Vagina (tissue), 2 donors: Measurements from ENCODE around the gene SYNDIG1L. TPM values are rescaled to one million over a fixed set of nuclear protein-coding genes. Genes with fewer than 3 reads are reported as not detected.

Experiments used
- DNase-seq, 2 donors: peaks; one replicate each; pipeline ENCODE4 v3.0.0-alpha.2; 2017; ENCODE audit errors: extremely low spot score in 2 of 2
- H3K27ac ChIP-seq: fragments of 200-600 bp; sonication (generic); one replicate; pipeline ENCODE4 v1.5.1; 2019
- H3K27me3 ChIP-seq: fragments of 200-600 bp; sonication (generic); one replicate; pipeline ENCODE4 v1.5.1; 2019
- H3K36me3 ChIP-seq, 2 donors: fragments of 200-600 bp; sonication (generic); one replicate each; pipeline ENCODE4 v1.5.1; 2017 to 2019
- H3K4me1 ChIP-seq: fragments of 200-600 bp; sonication (generic); one replicate; pipeline ENCODE4 v1.5.1; 2019
- H3K4me3 ChIP-seq, 2 donors: fragments of 200-600 bp; sonication (generic); 1 replicate in 1 of 2; 2 replicates in 1 of 2; pipeline ENCODE4 v1.5.1; 2016 to 2019
- H3K9me3 ChIP-seq: fragments of 200-600 bp; sonication (generic); one replicate; pipeline ENCODE4 v1.5.1; 2019
- POLR2A ChIP-seq, 2 donors: fragments of 450-650 bp; IDR thresholded peaks; one replicate each; pipeline ENCODE4 v1.6.1; 2017; ENCODE audit warnings: antibody characterized with exemption in 2 of 2, mild to moderate bottlenecking in 2 of 2, moderate library complexity in 2 of 2
- POLR2AphosphoS5 ChIP-seq, 2 donors: sonication (generic); formaldehyde crosslinking; IDR thresholded peaks; one replicate each; pipeline ENCODE4 v1.9.0; 2017; ENCODE audit warnings: antibody characterized with exemption in 2 of 2, mild to moderate bottlenecking in 2 of 2, low read depth in 1 of 2; ENCODE audit not compliant: insufficient read depth in 1 of 2
- intact Hi-C: fragments of 100-400 bp; cut with DNase I; formaldehyde crosslinking; loops from one replicate; pipeline ENCODE4 v1.15.1; 2023
- total RNA-seq: library from RNA; depleted of rRNA; stranded (reverse); fragments of >200 nt; gene quantifications from one replicate; pipeline ENCODE4 v1.2.3, GENCODE V29; 2016
- TF ChIP-seq, protein P1 (sequence below), 3 experiments: fragments of 450-650 bp in 2 of 3; fragments of 200-600 bp in 1 of 3; sonication (generic) in 1 of 3; IDR thresholded peaks; one replicate each; pipeline ENCODE4 v1.5.1; 2017 to 2019; ENCODE audit warnings: antibody characterized with exemption in 3 of 3, mild to moderate bottlenecking in 2 of 3, moderate library complexity in 2 of 3

The SYNDIG1L gene
- total RNA-seq, 1 donor from 2014 or later = not detected

DNA sequence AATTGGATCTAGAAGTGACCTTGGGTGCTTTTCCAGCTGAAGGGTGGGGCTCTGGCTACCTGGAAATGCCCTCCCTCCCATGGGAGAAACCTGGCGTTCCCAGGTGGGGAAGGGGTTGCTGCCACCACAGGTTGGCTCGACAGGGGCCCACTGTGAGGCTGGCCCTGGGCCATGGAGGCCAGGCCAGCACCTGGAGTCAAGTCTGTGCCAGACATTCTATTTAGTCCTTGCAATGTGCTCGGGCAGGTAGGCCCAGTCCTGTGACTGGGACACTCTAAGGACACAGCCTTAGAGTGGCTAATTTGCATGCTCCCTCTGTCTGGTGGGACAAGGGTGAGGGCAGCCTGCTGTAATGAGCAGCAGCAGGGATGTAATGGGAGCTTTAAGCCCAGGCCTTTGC is 65.8 kb downstream of the SYNDIG1L start:
- DNase-seq = no peak
- Histone ChIP-seq H3K36me3 (no peaks in the 10 kb centered on the region), H3K9me3 (no peaks in the 10 kb centered on the region), H3K4me3 (no peak overlapping the region), H3K4me1 (no peaks in the 10 kb centered on the region), H3K27ac (no peak overlapping the region), H3K27me3 (no peaks in the 10 kb centered on the region)
- TF ChIP-seq POLR2A (IDR thresholded peaks at IDR 0.05) (no peak), POLR2AphosphoS5 (IDR thresholded peaks at IDR 0.05; ENCODE audit: insufficient read depth in 1 of 2, low read depth in 1 of 2) (no peak)
- TF ChIP-seq, protein P1, sequence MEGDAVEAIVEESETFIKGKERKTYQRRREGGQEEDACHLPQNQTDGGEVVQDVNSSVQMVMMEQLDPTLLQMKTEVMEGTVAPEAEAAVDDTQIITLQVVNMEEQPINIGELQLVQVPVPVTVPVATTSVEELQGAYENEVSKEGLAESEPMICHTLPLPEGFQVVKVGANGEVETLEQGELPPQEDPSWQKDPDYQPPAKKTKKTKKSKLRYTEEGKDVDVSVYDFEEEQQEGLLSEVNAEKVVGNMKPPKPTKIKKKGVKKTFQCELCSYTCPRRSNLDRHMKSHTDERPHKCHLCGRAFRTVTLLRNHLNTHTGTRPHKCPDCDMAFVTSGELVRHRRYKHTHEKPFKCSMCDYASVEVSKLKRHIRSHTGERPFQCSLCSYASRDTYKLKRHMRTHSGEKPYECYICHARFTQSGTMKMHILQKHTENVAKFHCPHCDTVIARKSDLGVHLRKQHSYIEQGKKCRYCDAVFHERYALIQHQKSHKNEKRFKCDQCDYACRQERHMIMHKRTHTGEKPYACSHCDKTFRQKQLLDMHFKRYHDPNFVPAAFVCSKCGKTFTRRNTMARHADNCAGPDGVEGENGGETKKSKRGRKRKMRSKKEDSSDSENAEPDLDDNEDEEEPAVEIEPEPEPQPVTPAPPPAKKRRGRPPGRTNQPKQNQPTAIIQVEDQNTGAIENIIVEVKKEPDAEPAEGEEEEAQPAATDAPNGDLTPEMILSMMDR (IDR thresholded peaks at IDR 0.05) = no peak
- intact Hi-C loops = no loop called here

DNA sequence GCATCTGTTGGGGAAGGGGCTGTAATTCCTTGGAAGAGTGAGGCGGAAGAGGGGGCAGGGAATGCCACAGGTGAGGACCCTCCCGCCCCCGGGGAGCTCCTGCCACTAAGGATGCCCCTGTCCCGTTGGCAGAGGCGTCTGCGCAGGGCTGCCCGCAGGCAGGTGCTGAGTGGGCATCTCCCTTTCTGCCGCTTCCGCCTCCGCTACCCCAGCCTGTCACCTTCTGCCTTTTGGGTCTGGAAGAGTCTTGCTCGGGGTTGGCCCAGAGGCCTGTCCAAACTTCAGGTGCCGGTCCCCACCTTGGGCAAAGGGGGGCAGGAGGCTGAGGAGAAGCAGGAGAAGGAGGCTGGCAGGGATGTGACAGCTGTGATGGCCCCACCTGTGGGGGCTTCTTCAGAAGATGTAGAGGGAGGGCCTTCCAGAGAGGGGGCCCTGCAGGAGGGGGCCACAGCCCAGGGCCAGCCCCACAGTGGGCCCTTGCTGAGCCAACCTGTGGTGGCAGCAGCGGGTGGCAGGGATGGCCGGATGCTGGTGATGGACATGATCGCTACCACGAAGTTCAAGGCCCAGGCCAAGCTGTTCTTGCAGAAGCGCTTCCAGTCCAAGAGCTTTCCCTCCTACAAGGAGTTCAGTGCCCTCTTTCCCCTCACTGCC is 67.7 kb downstream of the SYNDIG1L start:
- intact Hi-C loops = no loop called here
- H3K9me3 ChIP-seq = no peaks in the 10 kb centered on the region
- H3K4me3 ChIP-seq = no peak overlapping the region
- H3K27ac ChIP-seq = no peak overlapping the region
- no peaks in the 10 kb centered on the region for H3K36me3 ChIP-seq
- no peaks in the 10 kb centered on the region for H3K4me1 ChIP-seq
- H3K27me3 ChIP-seq = no peaks in the 10 kb centered on the region
- TF ChIP-seq, protein P1 (IDR thresholded peaks at IDR 0.05) = no peak
- TF ChIP-seq POLR2A (IDR thresholded peaks at IDR 0.05) = no peak
- no peak for TF ChIP-seq POLR2AphosphoS5 (IDR thresholded peaks at IDR 0.05; ENCODE audit: insufficient read depth in 1 of 2, low read depth in 1 of 2)
- no peak for DNase-seq

DNA sequence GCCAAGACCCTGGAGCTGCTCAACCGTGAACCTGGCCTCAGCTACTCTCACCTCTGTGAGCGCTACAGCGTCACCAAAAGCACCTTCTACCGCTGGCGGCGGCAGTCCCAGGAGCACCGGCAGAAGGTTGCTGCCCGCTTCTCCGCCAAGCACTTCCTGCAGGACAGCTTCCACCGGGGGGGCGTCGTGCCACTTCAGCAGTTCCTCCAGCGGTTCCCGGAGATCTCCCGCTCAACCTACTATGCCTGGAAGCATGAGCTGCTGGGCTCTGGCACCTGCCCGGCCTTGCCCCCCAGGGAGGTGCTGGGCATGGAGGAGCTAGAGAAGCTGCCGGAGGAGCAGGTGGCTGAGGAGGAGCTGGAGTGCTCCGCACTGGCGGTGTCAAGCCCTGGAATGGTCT is 68.4 kb downstream of the SYNDIG1L start:
- Histone ChIP-seq H3K9me3 (no peaks in the 10 kb centered on the region), H3K27ac (no peak overlapping the region), H3K4me3 (no peak overlapping the region), H3K36me3 (no peaks in the 10 kb centered on the region), H3K27me3 (no peaks in the 10 kb centered on the region), H3K4me1 (no peaks in the 10 kb centered on the region)
- no peak for DNase-seq
- intact Hi-C loops = no loop called here
- TF ChIP-seq POLR2A (IDR thresholded peaks at IDR 0.05) (no peak), POLR2AphosphoS5 (IDR thresholded peaks at IDR 0.05; ENCODE audit: insufficient read depth in 1 of 2, low read depth in 1 of 2) (no peak)
- TF ChIP-seq, protein P1 (IDR thresholded peaks at IDR 0.05) = no peak

DNA sequence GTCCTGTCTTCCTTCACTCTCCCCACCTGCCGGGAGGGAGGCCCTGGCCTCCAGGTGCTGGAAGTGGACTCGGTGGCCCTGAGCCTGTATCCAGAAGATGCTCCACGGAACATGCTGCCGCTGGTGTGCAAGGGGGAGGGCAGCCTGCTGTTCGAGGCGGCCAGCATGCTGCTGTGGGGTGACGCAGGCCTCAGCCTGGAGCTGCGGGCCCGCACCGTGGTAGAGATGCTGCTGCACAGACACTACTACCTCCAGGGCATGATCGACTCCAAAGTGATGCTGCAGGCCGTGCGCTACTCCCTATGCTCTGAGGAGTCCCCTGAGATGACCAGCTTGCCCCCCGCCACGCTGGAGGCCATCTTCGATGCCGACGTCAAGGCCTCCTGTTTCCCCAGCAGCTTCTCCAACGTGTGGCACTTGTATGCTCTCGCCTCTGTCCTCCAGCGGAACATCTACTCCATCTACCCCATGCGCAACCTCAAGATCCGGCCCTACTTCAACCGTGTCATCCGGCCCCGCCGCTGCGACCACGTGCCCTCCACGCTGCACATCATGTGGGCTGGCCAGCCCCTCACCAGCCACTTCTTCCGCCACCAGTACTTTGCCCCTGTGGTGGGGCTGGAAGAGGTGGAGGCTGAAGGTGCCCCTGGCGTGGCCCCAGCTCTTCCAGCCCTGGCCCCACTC is 69.0 kb downstream of the SYNDIG1L start:
- H3K27ac ChIP-seq = no peak overlapping the region
- H3K4me1 ChIP-seq = no peaks in the 10 kb centered on the region
- H3K36me3 ChIP-seq = no peaks in the 10 kb centered on the region
- no peaks in the 10 kb centered on the region for H3K9me3 ChIP-seq
- TF ChIP-seq POLR2AphosphoS5 (IDR thresholded peaks at IDR 0.05; ENCODE audit: insufficient read depth in 1 of 2, low read depth in 1 of 2) (no peak), POLR2A (IDR thresholded peaks at IDR 0.05) (no peak)
- TF ChIP-seq, protein P1 (IDR thresholded peaks at IDR 0.05) = no peak
- no peak overlapping the region for H3K4me3 ChIP-seq
- intact Hi-C loops = no loop called here
- DNase-seq = no peak
- H3K27me3 ChIP-seq = no peaks in the 10 kb centered on the region

Other genes starting within 250 kb of the SYNDIG1L start
- gene VSX2, start 186.8 kb downstream of the SYNDIG1L start, total RNA-seq = not detected
- gene ABCD4, start 123.3 kb downstream of the SYNDIG1L start, total RNA-seq = 52.3 TPM
- not detected for gene VRTN, start 77.7 kb downstream of the SYNDIG1L start, total RNA-seq
- gene NPC2, start 67.1 kb upstream of the SYNDIG1L start, total RNA-seq = 165 TPM
- gene ISCA2, start 67.6 kb upstream of the SYNDIG1L start, total RNA-seq = 26.0 TPM
- 52.5 TPM for gene LTBP2, start 186.0 kb upstream of the SYNDIG1L start, total RNA-seq